Endometrial microvascular endothelial cells (primary cell): ENCODE results near the gene TMEM208. TPM values are rescaled to one million over a fixed set of nuclear protein-coding genes. Genes with fewer than 3 reads are reported as not detected.

Experiments used
- in situ Hi-C: cut with HindIII; loops from 2 replicates; pipeline ENCODE4 v1.10.0; 2017; ENCODE audit warnings: low sequenced_read_pairs, low pct_unique_long_range_greater_than_20kb; ENCODE audit errors: inconsistent ontology term
- total RNA-seq: library from RNA; depleted of rRNA; stranded (reverse); fragments of >200 nt; gene quantifications from one replicate; pipeline ENCODE4 v1.2.3, GENCODE V29; 2015; ENCODE audit errors: inconsistent ontology term

The TMEM208 gene
- total RNA-seq, 1 donor from 2014 or later: 41.0 TPM

DNA sequence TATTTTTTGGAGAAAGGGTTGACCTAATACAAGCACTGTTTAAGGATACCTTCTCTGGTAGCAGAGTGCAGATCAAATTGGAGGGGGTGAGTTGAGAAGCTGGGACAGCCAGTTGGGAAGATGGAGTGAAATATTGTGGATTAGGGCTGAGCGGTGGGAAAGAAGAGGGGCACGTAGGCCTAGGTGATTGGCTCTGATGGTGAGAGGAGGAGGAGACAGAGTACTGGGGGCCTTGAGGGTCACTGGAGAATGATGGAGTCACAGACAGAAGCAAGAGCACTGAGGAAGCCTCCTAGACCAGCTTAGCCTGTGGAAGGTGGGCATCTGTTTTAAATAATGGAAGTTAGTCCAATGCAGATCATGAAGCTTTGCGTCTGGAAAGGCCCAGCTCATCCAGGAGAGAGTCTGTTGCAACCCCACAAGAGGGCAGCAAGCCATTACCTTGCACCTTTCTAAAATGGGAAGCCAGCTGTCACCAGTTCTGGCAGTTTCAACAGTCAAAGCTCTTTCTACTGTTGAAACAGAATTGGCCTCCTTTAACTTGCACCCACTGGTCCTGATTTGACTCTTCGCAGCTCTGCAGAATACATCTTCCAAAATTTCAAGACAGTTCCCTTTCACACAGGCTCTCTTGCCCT, 33.6 kb downstream of the TMEM208 start:
- in situ Hi-C loops: loop anchor here (10.0 kb wide), 1 partner anchor 124 kb away; no protein-coding TSS in a partner anchor

DNA sequence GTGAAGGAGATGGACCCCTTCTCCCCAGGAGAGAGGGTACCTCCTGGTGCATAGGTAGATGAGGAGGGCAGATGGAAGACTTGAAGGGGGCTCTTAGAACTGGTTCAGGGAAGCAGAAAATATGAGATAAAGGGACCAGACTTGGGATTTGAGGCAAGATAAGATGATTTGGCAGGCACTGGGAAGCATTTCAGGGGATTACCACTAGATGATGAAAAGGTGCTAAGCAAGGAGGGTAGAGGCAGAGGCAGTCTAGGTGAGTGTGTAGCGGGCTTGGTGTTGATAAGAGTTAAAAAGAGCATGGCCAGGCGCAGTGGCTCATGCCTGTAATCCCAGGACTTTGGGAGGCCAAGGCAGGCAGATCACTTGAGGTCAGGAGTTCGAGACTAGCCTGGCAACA, 36.3 kb downstream of the TMEM208 start:
- in situ Hi-C loops: loop anchor here (10.0 kb wide), 1 partner anchor 122 kb away; no protein-coding TSS in a partner anchor

GRCh38 chr16:67264277-67264676, 37.3 kb downstream of the TMEM208 start:
- in situ Hi-C loops: loop anchor here (10.0 kb wide), 1 partner anchor 121 kb away; no protein-coding TSS in a partner anchor

- in situ Hi-C loops: loop anchor here (10.0 kb wide), 1 partner anchor 120 kb away; no protein-coding TSS in a partner anchor
Observed at GRCh38 chr16:67264866-67265265, 37.9 kb downstream of the TMEM208 start.

GRCh38 chr16:67265834-67266233, 38.9 kb downstream of the TMEM208 start:
- in situ Hi-C loops: loop anchor here (10.0 kb wide), 1 partner anchor 119 kb away; no protein-coding TSS in a partner anchor

GRCh38 chr16:67268136-67268579, 41.2 kb downstream of the TMEM208 start:
- in situ Hi-C loops: loop anchor here (10.0 kb wide), 1 partner anchor 117 kb away; no protein-coding TSS in a partner anchor

DNA sequence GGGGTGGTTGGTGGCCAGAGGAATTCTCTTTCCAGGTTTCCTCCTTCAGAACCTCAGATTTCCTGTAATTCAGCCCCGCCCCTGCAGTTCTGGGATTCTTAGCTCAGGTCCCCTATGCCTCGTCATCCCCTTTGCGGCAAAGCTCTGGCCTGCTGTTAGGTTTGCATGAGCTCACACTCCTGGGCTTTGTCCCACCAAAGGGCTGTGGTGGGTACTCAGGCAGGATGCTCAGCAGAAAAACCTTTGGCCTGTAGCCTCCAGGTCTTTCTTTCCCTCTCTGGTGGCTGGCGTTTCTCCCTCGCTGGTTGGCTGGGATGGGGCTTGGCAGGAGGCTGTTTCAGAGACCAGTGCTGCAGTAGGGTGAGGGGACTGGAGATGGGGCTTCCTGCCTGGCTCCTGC, 42.8 kb downstream of the TMEM208 start:
- in situ Hi-C loops: loop anchor here (10.0 kb wide), 1 partner anchor 115 kb away; no protein-coding TSS in a partner anchor

DNA sequence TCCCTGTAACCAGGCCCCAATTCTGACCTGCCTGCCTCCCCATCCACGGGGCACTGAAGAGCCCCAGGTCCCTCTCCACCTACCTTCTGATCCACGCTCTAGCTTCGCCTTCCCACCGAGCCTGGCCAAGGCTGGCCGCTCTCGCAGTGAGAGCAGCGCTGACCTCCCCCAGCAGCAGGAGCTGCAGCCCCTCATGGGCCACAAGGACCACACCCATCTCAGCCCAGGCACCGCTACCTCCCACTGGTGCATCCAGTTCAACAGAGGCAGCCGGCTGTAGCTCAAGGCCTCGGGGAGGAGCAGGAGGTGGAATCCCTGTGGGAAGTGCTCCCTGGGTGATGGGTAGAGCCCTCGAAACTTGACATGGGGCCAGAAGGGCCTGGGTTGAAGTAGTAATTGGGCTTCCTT, 44.0 kb downstream of the TMEM208 start:
- in situ Hi-C loops: no loop called here

- in situ Hi-C loops: no loop called here
Observed at GRCh38 chr16:67271446-67271845, 44.5 kb downstream of the TMEM208 start.

DNA sequence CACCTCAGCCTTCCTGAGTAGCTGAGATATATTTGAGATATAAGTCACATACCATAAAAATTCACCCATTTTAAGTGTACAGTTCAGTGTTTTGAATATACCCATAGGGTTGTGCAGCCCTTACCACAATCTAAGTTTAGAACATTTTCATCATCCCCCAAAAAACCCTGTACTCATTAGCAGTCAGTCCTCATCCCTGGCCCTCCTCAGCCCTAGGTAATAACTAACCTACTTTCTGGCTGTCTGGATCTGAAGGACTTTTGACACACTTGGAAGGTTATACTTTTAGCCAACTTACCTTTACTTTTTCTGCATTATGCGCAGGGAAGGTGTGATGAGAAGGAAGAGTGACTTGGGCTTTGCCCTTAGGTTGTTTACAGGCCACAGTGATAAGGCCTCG, 48.4 kb downstream of the TMEM208 start:
- in situ Hi-C loops: loop anchor here (25.0 kb wide), 1 partner anchor 138 kb away; no protein-coding TSS in a partner anchor

DNA sequence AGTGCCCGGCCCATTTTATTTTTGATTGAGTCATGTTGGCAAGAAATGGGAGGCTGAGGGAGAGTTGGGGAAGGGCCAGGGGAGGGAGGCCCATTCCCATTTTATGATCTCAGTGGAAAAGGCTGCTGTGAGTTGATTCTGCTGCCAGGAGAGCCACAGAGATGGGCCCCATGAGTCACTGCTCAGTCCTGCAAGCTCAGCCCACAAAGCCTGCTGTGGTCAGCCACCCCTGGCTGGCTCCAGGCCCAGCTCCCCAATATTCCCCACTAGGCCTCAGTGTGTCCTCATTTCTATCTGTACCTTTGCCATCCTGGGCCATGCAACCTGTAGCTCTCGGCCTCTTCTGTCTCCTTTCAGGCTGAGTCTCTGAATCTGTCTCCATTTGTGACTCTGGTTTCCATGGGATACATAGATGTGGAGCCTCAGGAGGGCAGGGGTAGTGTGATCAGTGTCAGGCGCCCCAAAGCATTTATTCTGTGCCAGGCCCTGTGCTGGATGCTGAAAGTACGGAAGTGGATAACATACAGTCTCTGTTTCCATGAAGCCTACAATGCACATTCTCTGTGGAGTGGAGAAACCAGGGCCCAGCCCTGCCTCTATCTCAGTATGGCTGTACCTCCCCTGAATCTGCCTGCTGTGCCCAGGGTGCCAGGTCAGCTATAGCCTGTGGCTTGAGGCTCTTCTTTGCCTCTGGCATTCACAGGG, 50.5 kb downstream of the TMEM208 start:
- in situ Hi-C loops: loop anchor here (25.0 kb wide), 1 partner anchor 140 kb away; no protein-coding TSS in a partner anchor

GRCh38 chr16:67277999-67278772, 51.3 kb downstream of the TMEM208 start:
- in situ Hi-C loops: loop anchor here (25.0 kb wide), 1 partner anchor 141 kb away; no protein-coding TSS in a partner anchor

Other genes with a start within 250 kb of the TMEM208 start
- under 0.01 TPM for gene CES4A, start 238.5 kb upstream of the TMEM208 start, total RNA-seq
- gene CBFB, start 198.0 kb upstream of the TMEM208 start, total RNA-seq: 78.1 TPM
- gene PHAF1, start 117.2 kb upstream of the TMEM208 start, total RNA-seq: 21.8 TPM
- 4.7 TPM for gene B3GNT9, start 76.1 kb upstream of the TMEM208 start, total RNA-seq
- gene TRADD, start 67.2 kb upstream of the TMEM208 start, total RNA-seq: 33.0 TPM
- 13.6 TPM for gene FBXL8, start 67.2 kb upstream of the TMEM208 start, total RNA-seq
- not detected for gene HSF4, start 62.4 kb upstream of the TMEM208 start, total RNA-seq
- gene NOL3, start 56.6 kb upstream of the TMEM208 start, total RNA-seq: 37.5 TPM
- gene MATCAP1, start 43.2 kb upstream of the TMEM208 start, total RNA-seq: 5.6 TPM
- 6.9 TPM for gene EXOC3L1, start 37.0 kb upstream of the TMEM208 start, total RNA-seq
- gene E2F4, start 35.0 kb upstream of the TMEM208 start, total RNA-seq: 163 TPM
- gene ELMO3, start 28.0 kb upstream of the TMEM208 start, total RNA-seq: 0.37 TPM
- 57.5 TPM for gene FHOD1, start 20.4 kb downstream of the TMEM208 start, total RNA-seq
- 1.7 TPM for gene SLC9A5, start 21.8 kb downstream of the TMEM208 start, total RNA-seq
- gene PLEKHG4, start 52.4 kb downstream of the TMEM208 start, total RNA-seq: 69.4 TPM
- under 0.01 TPM for gene KCTD19, start 99.6 kb downstream of the TMEM208 start, total RNA-seq
- 0.56 TPM for gene LRRC36, start 99.7 kb downstream of the TMEM208 start, total RNA-seq
- 1.4 TPM for gene TPPP3, start 166.4 kb downstream of the TMEM208 start, total RNA-seq
- gene ZDHHC1, start 189.3 kb downstream of the TMEM208 start, total RNA-seq: 5.0 TPM
- not detected for gene HSD11B2, start 204.0 kb downstream of the TMEM208 start, total RNA-seq